Breast epithelium (tissue), 4 donors: ENCODE data around the gene ADAM33. TPM values are rescaled to one million over a fixed set of nuclear protein-coding genes. Genes with fewer than 3 reads are reported as not detected.

Experiments
- DNase-seq, 2 donors: peaks; one replicate each; pipeline ENCODE4 v3.0.0-alpha.2; 2019; ENCODE audit warnings: low spot score in 2 of 2
- H3K27ac ChIP-seq, 2 donors: fragments of 200-600 bp; sonication (generic) in 1 of 2; one replicate each; pipeline ENCODE4 v1.5.1; 2016 to 2019; ENCODE audit warnings: mild to moderate bottlenecking in 1 of 2
- H3K27me3 ChIP-seq, 2 donors: fragments of 200-600 bp; sonication (generic) in 1 of 2; one replicate each; pipeline versions ENCODE4 v1.5.1 to v1.6.0; 2017 to 2019; ENCODE audit warnings: control low read depth in 1 of 2, mild to moderate bottlenecking in 1 of 2
- H3K36me3 ChIP-seq: fragments of 200-600 bp; one replicate; pipeline ENCODE4 v1.5.1; 2019
- H3K4me1 ChIP-seq, 2 donors: fragments of 200-600 bp; sonication (generic); one replicate each; pipeline ENCODE4 v1.5.1; 2016 to 2019; ENCODE audit warnings: control low read depth in 1 of 2
- H3K4me3 ChIP-seq, 3 donors: fragments of 200-600 bp; sonication (generic); 1 replicate in 2 of 3; 2 replicates in 1 of 3; pipeline ENCODE4 v1.5.1; 2016 to 2019; ENCODE audit warnings: mild to moderate bottlenecking in 3 of 3, moderate library complexity in 2 of 3
- H3K9me3 ChIP-seq, 2 donors: fragments of 200-600 bp; sonication (generic) in 1 of 2; one replicate each; pipeline ENCODE4 v1.5.1; 2016 to 2019; ENCODE audit warnings: control low read depth in 1 of 2
- POLR2A ChIP-seq: fragments of 450-650 bp; IDR thresholded peaks from one replicate; pipeline ENCODE4 v1.6.1; 2016; ENCODE audit warnings: antibody characterized with exemption, mild to moderate bottlenecking, moderate library complexity
- POLR2AphosphoS5 ChIP-seq, 3 donors: sonication (generic); formaldehyde crosslinking; IDR thresholded peaks; one replicate each; pipeline ENCODE4 v1.6.1; 2017; ENCODE audit warnings: antibody characterized with exemption in 3 of 3
- intact Hi-C: fragments of 100-400 bp; cut with DNase I; formaldehyde crosslinking; loops from one replicate; pipeline ENCODE4 v1.15.1; 2023; ENCODE audit warnings: low total_unique reads
- total RNA-seq, 3 donors: library from RNA; depleted of rRNA; stranded (reverse); fragments of >200 nt; gene quantifications; one replicate each; pipeline ENCODE4 v1.1.0, GENCODE V29; 2016
- TF ChIP-seq, protein P1 (sequence below), 3 donors: fragments of 450-650 bp; IDR thresholded peaks; one replicate each; pipeline ENCODE4 v1.5.1; 2016 to 2017; ENCODE audit warnings: antibody characterized with exemption in 3 of 3, mild to moderate bottlenecking in 3 of 3, moderate library complexity in 3 of 3

The ADAM33 gene
- total RNA-seq, 3 donors from 2014 or later = 29.4 to 39.5 (median 37.4) TPM

DNA sequence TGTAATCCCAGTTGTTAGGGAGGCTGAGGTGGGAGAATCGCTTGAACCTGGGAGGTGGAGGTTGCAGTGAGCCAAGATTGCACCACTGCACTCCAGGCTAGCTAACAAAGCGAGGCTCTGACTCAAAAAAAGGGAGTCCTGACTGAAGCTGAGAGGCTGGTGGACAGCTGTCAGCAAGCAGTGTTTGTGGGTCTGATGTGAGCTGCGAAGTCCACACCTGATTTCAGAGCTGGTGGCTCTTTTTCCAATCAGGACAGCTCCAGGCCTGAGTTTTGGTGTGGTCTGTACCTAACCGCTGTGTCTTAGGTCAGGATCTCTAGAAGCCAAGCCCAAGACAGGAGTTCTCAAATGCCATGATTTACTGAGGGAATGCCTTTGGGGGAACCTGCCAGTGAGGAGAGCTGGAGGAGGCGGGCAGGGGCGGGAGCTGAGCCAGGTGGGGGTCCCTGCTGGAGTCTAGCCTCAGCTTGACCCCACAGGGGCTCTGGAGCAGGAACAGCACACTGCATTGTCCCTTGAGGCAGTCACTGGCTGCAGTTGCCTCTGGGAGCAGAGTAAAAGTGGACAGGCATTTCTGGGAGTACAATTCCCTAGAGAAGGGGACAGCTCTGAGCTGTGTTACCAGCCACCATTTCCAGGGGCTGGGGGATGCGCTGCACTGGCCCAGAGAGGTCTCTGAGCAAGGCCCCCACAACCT lies 23.6 kb downstream of the ADAM33 start:
- TF ChIP-seq POLR2AphosphoS5 (IDR thresholded peaks at IDR 0.05) (no peak), POLR2A (no peak)
- TF ChIP-seq, protein P1, sequence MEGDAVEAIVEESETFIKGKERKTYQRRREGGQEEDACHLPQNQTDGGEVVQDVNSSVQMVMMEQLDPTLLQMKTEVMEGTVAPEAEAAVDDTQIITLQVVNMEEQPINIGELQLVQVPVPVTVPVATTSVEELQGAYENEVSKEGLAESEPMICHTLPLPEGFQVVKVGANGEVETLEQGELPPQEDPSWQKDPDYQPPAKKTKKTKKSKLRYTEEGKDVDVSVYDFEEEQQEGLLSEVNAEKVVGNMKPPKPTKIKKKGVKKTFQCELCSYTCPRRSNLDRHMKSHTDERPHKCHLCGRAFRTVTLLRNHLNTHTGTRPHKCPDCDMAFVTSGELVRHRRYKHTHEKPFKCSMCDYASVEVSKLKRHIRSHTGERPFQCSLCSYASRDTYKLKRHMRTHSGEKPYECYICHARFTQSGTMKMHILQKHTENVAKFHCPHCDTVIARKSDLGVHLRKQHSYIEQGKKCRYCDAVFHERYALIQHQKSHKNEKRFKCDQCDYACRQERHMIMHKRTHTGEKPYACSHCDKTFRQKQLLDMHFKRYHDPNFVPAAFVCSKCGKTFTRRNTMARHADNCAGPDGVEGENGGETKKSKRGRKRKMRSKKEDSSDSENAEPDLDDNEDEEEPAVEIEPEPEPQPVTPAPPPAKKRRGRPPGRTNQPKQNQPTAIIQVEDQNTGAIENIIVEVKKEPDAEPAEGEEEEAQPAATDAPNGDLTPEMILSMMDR (IDR thresholded peaks at IDR 0.05) = no peak
- H3K36me3 ChIP-seq = no peaks in the 10 kb centered on the region
- intact Hi-C loops = no loop called here
- peaks cover 0 to 39% of the 10 kb centered on the region in 2 donors for H3K27me3 ChIP-seq
- peaks cover 0 to 5% of the 10 kb centered on the region in 2 donors for H3K4me1 ChIP-seq
- H3K27ac ChIP-seq = no peak overlapping the region
- DNase-seq = no peak
- no peak overlapping the region for H3K4me3 ChIP-seq
- H3K9me3 ChIP-seq = no peaks in the 10 kb centered on the region

DNA sequence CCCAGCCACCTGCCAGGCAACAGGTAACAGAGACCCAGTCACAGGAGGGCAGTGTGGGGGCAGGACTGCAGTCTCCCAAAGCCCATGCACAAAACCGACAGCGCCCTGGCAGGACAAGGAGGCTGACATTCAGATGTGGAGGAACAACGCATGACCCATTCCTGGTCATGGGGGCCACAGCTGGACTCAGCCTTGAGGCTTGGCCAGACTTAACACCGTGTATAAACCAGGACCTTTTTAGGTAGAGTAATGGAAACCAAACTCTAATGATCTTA lies 26.7 kb downstream of the ADAM33 start:
- H3K27me3 ChIP-seq = peaks cover 0 to 11% of the 10 kb centered on the region in 2 donors
- no peaks in the 10 kb centered on the region for H3K4me1 ChIP-seq
- no peak overlapping the region for H3K27ac ChIP-seq
- no peak overlapping the region for H3K4me3 ChIP-seq
- no peaks in the 10 kb centered on the region for H3K36me3 ChIP-seq
- no peaks in the 10 kb centered on the region for H3K9me3 ChIP-seq
- no peak for DNase-seq
- TF ChIP-seq POLR2AphosphoS5 (IDR thresholded peaks at IDR 0.05) (no peak), POLR2A (no peak)
- intact Hi-C loops = no loop called here

DNA sequence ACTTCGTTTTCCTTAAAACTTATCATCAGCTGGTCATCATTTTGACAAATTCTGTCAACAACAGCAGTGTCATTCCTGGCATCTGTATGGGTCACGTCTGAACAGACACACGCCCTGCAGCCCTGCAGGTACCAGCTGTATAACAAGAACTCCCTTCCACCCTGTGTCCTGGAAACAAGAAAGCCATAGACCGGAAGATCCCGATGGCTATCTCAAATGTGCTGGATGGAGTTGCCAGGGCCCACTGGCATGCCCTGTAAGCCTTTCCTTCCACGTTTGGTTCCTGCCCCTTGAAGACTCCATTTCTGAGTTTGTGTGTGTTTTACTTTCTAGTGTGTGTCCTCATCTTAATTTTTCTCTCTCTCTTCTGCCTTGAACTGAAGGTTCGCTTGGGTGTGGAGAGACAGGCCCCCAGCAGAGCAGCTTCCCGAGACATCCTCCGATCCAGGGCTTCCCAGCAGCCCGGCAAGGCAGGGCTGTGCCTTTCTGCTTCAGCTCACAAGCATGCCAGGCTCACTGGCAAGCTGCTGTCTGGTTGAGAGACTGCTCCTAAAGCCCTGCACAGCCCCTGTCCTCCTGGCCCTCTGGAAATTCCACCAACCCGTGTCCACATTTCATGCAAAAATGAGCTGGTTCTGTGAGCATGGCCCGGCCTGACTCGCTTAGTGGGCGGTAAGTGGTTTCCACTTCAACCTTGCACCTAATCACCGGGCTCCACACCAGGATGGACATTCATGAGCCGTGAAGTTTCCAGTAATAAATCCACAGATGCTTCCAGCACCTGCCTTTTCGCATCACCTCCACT lies 27.3 kb downstream of the ADAM33 start:
- H3K4me3 ChIP-seq = no peak overlapping the region
- H3K9me3 ChIP-seq = no peaks in the 10 kb centered on the region
- TF ChIP-seq, protein P1 (IDR thresholded peaks at IDR 0.05) = no peak
- TF ChIP-seq POLR2AphosphoS5 (IDR thresholded peaks at IDR 0.05) (no peak), POLR2A (no peak)
- intact Hi-C loops = no loop called here
- no peak overlapping the region for H3K27ac ChIP-seq
- no peaks in the 10 kb centered on the region for H3K4me1 ChIP-seq
- H3K36me3 ChIP-seq = no peaks in the 10 kb centered on the region
- DNase-seq = no peak
- H3K27me3 ChIP-seq = peaks cover 0 to 5% of the 10 kb centered on the region in 2 donors

DNA sequence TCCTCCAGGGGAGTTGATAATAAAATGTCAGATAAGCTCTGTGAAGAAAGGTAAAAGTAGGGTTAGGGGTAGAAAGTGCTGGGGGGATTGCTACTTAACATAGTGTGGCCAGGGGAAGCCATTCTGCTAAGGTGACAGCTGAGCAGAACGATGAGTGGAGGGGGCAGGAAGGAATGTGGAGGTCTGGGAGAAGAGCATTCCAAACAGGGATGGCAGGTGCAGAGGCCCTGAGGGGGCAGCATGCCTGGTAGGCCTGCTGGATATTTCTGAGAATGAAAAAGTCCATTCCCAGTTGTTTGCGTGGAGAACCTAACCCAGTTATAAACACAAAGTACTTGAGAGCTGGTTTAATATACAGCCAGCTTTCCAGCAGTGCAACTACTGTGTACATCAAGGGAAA lies 27.9 kb downstream of the ADAM33 start:
- Histone ChIP-seq H3K36me3 (no peaks in the 10 kb centered on the region), H3K27me3 (no peaks in the 10 kb centered on the region), H3K4me1 (no peaks in the 10 kb centered on the region), H3K4me3 (no peak overlapping the region), H3K9me3 (no peaks in the 10 kb centered on the region), H3K27ac (no peak overlapping the region)
- intact Hi-C loops = no loop called here
- TF ChIP-seq POLR2A (no peak), POLR2AphosphoS5 (IDR thresholded peaks at IDR 0.05) (no peak)
- TF ChIP-seq, protein P1 (IDR thresholded peaks at IDR 0.05) = no peak
- DNase-seq = no peak

DNA sequence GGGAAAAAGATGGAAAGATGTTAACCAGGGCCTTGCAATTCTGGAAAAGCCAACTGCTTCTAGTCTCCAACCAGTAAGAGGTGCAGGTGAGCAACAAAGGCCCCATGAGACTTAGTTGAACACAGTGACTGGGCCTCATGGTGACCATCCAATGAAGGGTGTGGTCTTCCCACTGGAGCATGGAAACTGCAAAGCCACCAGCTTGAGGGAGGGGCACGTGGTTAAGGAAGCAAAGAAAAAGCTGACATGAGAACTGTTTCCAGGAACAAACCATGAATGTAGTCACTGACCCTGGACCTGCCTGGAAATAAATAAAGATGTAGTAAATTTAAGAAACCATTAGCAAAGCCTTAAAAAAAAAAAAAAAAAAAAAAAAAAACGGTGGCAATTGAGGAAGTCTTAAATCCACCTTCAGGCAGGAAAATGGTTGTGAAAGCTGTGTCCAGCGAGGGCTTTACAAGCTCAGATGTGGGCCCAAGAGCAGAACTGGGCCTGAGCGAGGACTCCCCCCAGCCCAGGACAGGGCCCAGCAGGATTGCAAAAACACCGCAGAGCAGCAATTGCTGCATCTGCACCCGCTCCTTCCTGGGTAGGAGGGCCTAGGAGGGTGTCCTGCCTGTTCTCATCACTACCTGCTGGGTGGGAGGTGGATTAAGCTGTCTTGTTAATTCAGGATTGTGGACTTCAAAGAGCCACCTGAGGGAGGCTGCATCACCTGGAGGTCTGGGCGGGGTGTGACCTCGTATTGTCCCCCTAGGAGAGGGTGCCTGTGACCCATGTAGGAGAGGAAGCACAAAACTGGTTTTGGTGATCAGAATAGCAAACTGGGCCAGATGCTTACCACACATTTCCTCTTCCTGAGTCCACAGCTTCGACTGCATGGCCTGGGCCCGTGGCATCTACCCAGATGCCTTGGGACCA lies 28.9 kb downstream of the ADAM33 start:
- H3K36me3 ChIP-seq = peaks cover under 1% of the 10 kb centered on the region
- no peaks in the 10 kb centered on the region for H3K27me3 ChIP-seq
- no peak overlapping the region for H3K27ac ChIP-seq
- no peak for DNase-seq
- H3K4me3 ChIP-seq = no peak overlapping the region
- no peaks in the 10 kb centered on the region for H3K9me3 ChIP-seq
- intact Hi-C loops = no loop called here
- no peaks in the 10 kb centered on the region for H3K4me1 ChIP-seq
- TF ChIP-seq POLR2A (no peak), POLR2AphosphoS5 (IDR thresholded peaks at IDR 0.05) (no peak)
- TF ChIP-seq, protein P1 (IDR thresholded peaks at IDR 0.05) = no peak
